Neutrophil (primary cell): ENCODE measurements around the gene DLG5.

Experiments
- H3K27ac ChIP-seq: fragments of 200-600 bp; sonication (generic); 2 replicates; pipeline ENCODE4 v1.5.1; 2016; ENCODE audit warnings: mild to moderate bottlenecking, moderate library complexity
- H3K27me3 ChIP-seq: fragments of 200-600 bp; sonication (generic); 2 replicates; pipeline ENCODE4 v1.6.0; 2016; ENCODE audit warnings: mild to moderate bottlenecking
- H3K36me3 ChIP-seq: fragments of 200-600 bp; sonication (generic); 2 replicates; pipeline ENCODE4 v1.5.1; 2017
- H3K4me1 ChIP-seq, 2 experiments: fragments of 200-600 bp in 1 of 2; sonication (generic) in 1 of 2; 1 replicate in 1 of 2; 2 replicates in 1 of 2; pipeline versions ENCODE4 v1.5.1 to v1.6.1; 2013 to 2016; ENCODE audit warnings: low read depth in 1 of 2, low read length in 1 of 2, mild to moderate bottlenecking in 1 of 2, moderate library complexity in 1 of 2; ENCODE audit not compliant: control insufficient read depth in 1 of 2, insufficient read depth in 1 of 2
- H3K4me3 ChIP-seq, 2 experiments: fragments of 200-600 bp in 1 of 2; sonication (generic) in 1 of 2; 1 replicate in 1 of 2; 2 replicates in 1 of 2; pipeline ENCODE4 v1.5.1; 2013 to 2016; ENCODE audit warnings: low read depth in 1 of 2, low read length in 1 of 2, mild to moderate bottlenecking in 1 of 2, moderate library complexity in 1 of 2
- H3K9me3 ChIP-seq: fragments of 200-600 bp; sonication (generic); 2 replicates; pipeline ENCODE4 v1.5.1; 2016
- CTCF ChIP-seq: fragments of 200-600 bp; sonication (generic); IDR thresholded peaks from 2 replicates; pipeline ENCODE4 v1.5.1; 2016; ENCODE audit warnings: antibody characterized with exemption

DLG5 gene

GRCh38 chr10:77896058-77896457, 30.5 kb downstream of the DLG5 start:
- H3K36me3 ChIP-seq = no peaks in the 10 kb centered on the region
- H3K9me3 ChIP-seq = no peaks in the 10 kb centered on the region
- no peaks in the 10 kb centered on the region for H3K4me1 ChIP-seq
- H3K27me3 ChIP-seq = peaks cover 15% of the 10 kb centered on the region
- no peak overlapping the region for H3K4me3 ChIP-seq
- no peak overlapping the region for H3K27ac ChIP-seq
- no peak for TF ChIP-seq CTCF

GRCh38 chr10:77894058-77894457, 32.5 kb downstream of the DLG5 start:
- no peak for TF ChIP-seq CTCF
- Histone ChIP-seq H3K9me3 (no peaks in the 10 kb centered on the region), H3K4me1 (no peaks in the 10 kb centered on the region)

DNA sequence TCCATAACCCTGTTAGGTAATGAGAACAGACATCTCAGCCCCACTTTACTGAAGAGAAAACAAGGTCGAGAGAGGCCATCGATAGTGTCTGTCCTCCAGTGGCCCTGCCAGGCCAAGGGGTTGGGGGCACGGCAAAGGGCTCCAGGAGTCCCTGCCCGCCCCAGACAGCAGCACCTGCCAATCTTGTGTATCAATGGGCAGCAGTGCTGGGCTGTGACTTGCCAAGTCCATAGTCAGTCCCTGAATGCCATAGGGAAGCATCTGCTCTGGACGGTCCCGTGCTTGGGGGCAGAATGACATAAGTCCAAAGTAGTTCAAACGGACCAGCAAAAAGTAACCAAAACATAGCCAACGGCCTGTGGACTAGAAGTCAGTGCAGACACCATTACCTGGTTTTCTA, 33.2 kb downstream of the DLG5 start:
- H3K36me3 ChIP-seq = no peaks in the 10 kb centered on the region

More at GRCh38 chr10:77894058-77894457, 32.5 kb downstream of the DLG5 start:
- Histone ChIP-seq H3K4me3 (no peak overlapping the region), H3K27me3 (peaks cover 11% of the 10 kb centered on the region), H3K36me3 (no peaks in the 10 kb centered on the region), H3K27ac (no peak overlapping the region)

GRCh38 chr10:77892761-77893160, 33.8 kb downstream of the DLG5 start:
- Histone ChIP-seq H3K4me3 (no peak overlapping the region), H3K27me3 (no peaks in the 10 kb centered on the region), H3K36me3 (no peaks in the 10 kb centered on the region), H3K4me1 (no peaks in the 10 kb centered on the region), H3K27ac (no peak overlapping the region), H3K9me3 (no peaks in the 10 kb centered on the region)
- TF ChIP-seq CTCF = no peak

More for the DNA sequence above, 33.2 kb downstream of the DLG5 start:
- H3K4me3 ChIP-seq = no peak overlapping the region
- peaks cover 5% of the 10 kb centered on the region for H3K27me3 ChIP-seq
- no peaks in the 10 kb centered on the region for H3K4me1 ChIP-seq
- TF ChIP-seq CTCF = no peak
- H3K9me3 ChIP-seq = no peaks in the 10 kb centered on the region
- H3K27ac ChIP-seq = no peak overlapping the region

GRCh38 chr10:77892021-77892739, 34.4 kb downstream of the DLG5 start:
- Histone ChIP-seq H3K4me1 (no peaks in the 10 kb centered on the region), H3K4me3 (no peak overlapping the region), H3K27ac (no peak overlapping the region), H3K27me3 (no peaks in the 10 kb centered on the region), H3K9me3 (no peaks in the 10 kb centered on the region), H3K36me3 (no peaks in the 10 kb centered on the region)
- no peak for TF ChIP-seq CTCF
